HG03066 (cell line): ENCODE measurements around the gene QKI.
A peak's percentile ranks its signal among the peaks of the same experiment; 100 is the strongest.
"Not testable (repeated sequence)": the region's sequence is repeated elsewhere in the genome, so short reads cannot be mapped to it uniquely, and the experiment has no call there.

Experiments
- ATAC-seq: cut with Tn5 transposase; IDR thresholded peaks from one replicate; pipeline ENCODE4 v1.9.1; 2021; ENCODE audit warnings: low read depth; ENCODE audit not compliant: unreplicated experiment

The QKI gene

DNA sequence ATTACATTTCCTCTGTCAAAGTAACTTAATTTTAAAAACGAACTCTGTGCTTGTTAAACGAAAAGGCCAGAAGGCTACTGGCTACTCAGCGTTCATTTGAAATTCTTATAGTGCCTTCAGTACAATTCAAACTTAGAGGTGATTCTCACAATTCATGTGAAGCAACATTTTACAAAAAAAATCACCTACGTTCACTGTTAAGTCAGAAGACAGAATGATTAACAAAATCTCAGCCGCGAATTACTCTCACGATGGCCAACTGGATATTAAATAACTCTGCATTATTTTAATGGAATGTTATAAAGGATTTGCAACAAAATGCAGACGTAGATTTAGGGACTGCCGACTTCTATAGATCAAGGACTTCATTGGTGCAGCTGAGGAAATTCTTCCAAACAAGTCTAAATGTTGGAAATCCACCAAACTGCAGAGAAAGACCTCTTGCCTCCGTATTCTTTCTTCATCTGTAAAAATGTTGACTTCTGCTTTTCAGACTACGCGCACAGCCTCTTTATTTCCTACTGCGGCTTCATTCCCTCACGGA, 1.6 kb upstream of the QKI start:
- ATAC-seq, result no peak

DNA sequence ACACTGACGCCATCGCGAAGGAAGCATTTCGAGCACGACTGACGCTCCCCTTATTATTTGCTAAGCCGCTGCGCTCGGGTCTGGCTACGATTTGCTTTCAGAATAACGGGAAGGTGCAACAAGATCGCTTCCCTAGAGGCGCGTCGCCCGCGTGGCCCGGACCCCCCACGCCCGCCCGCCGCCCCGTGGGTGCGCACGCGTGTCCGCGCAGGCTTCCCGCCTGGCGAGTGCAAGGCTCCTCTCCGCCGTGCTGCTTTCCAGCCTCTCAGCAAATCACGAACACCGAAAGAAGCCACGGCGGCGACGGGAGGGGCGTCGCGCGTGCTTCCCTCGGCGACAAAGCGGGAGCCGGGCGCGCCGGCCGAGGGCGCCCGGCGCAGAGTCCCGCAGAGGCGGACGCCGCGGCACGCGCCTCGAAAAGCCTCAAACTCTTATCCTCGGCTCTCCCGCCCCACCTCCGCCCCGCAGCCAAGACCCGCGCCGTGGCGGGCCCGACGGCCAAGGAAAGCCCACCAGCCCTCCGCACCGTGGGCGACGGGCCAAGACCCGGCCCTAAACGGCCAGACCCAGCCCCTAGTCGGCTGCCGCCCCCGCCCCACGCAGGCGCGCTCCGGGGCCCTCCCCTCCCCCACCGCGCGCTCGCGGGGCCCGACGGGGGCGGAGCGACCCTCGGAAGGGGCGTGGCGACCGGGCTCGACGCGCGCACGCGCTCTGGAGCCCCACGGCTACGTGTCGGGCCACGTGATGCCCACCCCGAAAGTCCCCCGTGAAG, 987 bp upstream of the QKI start:
- peak; percentile 42 for ATAC-seq

DNA sequence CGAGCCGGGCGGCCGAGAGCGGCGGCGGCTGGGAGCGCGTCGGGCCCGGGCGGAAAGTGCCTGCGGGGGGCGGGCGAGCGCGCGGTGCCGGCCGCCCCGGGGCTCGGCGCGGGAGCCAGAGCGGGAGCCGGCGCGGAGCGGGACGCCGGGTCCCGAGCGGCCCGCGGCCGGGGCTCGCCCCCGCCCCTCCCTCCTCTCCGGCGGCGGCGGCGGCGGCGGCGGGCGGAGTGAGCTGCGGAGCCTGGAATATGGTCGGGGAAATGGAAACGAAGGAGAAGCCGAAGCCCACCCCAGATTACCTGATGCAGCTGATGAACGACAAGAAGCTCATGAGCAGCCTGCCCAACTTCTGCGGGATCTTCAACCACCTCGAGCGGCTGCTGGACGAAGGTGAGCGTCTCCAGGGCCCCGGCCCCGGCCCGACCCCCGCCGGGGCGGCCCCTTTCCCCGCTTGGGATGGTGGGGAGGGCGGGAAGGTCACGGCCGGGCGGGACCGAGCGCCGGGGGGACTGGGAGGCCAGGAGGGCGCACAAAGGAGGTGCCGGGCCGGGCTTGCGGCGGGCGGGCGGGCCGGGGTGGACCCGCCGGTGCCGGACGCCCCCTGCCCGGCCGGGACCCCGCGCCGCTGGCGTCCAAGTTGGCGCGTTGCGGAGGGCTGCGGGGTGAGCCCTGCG, 565 bp downstream of the QKI start:
- peak; percentile 8 for ATAC-seq

DNA sequence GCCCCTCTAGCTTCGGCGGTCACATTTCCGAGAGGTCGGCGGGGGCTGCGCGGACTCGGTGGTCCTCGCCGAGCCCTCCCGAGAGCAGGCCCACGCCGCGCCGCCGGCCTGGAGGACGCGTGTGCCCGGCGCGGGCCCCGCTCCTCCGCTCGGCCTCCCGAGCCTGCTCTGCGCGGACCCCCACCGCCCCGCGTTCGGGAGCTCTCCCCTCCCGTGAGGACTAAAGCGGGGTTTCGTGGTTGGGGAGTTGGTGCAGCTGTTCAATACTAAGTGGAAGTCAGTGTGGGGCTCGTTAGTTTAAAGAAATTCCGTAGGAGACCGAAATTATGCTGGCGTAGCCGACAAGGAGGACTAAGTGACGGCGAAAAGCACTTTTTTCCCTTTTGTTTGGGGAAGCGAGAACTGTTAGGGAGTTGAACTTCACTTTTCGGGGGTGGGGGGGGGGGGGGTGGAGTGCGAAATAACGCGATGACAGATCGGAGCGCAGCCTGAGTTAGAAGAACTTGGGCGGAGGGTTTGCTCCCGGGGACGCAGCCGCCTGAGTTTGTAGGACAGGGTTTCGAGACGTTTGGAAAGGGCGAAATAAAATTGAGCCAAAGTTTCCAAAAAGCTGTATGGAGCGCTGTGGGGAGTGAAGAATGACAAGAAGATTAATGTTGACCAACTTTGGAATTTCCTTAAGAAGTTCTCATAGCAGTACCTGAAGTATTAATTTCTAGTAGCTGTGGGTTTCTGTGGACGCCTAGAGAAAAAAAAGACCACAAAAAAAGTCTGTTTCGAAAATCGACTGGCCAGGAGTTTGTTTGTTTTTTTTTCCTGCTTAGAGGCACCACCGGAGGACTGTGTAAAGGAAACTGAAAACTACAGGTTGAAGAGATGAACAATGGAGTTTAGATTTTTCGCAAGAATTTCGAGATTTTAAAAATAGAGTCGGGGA, 1.4 kb downstream of the QKI start:
- no peak for ATAC-seq

DNA sequence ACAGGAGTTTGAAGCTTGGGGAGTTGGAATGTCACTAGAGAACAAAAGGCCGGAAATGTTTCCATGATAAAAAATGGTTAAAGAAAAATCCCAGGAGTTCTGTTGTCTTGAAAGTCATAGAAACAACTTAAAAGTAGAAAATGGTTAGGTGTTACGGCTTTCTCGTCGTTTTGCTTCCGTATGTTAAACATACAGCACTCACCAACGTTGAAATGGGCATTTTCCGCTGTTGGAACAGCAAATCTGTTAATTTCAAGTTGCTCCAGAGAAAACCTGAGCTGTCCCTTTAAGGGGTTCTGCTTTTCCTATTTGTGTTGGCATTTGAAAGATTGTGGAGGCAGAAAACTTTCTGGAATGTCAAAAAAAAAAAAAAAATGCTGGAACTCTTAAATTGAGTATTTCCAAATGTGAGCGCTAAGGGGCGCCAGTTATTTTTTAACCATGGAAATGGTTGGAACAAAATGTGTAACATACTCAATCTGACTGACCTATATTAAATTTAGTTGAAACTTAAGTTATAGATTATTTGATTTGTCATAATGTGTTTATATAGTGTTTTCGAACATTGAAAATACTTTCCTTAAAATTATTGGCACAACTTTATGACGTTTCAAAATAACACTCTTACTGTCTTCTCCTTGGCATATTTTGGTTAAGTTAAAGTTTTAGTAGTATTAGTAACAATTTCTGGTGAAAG, 2.2 kb downstream of the QKI start:
- no peak for ATAC-seq

DNA sequence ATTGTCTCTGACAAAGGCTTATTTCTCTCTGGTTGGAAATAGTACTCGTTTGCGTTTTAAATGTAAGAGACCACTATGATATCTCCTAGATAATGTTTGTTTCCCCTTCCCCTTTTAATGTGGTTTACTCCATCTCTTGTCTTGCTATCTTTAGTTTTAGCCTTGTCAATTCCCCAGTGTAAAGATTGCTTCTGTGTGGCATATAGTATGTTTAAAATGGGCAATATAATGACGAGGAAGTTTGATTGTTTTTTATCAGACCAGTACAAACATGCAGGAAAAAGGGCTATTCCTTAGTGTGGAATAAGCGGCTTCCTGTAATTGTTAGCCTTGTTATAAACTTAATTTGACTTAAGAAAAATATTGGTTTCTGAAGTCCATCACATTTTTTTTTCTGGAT, 3.1 kb downstream of the QKI start:
- ATAC-seq, result no peak

DNA sequence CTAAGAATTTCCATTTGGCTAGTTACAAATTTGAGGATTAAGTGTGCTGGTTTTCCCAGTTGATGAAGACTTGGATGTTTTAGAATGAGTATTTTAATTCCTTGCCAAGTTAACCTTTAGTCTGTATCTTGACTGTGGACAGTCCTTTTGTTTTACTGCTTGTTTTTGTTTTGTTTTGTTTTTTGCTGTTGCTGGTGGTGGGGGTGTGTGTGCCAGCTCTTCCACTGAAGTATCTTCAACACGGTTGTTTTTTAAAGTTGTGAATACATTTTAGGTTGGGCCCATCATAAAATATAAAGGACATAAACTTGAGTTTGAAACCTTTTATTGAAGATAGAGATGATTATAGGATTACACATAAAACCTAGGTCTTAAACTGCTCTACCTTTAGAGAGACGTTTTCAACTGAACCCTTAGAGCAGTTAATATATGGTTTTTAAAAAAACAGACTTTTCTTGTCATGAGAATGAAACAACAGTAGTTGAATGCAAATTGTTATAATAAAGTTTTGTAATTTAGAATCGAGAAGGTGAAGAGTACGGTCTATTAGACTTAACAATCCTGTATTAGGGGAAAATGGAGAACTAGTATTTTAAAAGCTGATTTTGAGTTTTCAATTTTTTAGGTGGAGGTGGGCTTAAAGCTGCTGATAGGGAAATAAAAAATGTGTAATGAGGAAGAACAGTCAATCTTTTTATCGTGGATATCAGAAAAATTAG, 4.0 kb downstream of the QKI start:
- no peak for ATAC-seq

DNA sequence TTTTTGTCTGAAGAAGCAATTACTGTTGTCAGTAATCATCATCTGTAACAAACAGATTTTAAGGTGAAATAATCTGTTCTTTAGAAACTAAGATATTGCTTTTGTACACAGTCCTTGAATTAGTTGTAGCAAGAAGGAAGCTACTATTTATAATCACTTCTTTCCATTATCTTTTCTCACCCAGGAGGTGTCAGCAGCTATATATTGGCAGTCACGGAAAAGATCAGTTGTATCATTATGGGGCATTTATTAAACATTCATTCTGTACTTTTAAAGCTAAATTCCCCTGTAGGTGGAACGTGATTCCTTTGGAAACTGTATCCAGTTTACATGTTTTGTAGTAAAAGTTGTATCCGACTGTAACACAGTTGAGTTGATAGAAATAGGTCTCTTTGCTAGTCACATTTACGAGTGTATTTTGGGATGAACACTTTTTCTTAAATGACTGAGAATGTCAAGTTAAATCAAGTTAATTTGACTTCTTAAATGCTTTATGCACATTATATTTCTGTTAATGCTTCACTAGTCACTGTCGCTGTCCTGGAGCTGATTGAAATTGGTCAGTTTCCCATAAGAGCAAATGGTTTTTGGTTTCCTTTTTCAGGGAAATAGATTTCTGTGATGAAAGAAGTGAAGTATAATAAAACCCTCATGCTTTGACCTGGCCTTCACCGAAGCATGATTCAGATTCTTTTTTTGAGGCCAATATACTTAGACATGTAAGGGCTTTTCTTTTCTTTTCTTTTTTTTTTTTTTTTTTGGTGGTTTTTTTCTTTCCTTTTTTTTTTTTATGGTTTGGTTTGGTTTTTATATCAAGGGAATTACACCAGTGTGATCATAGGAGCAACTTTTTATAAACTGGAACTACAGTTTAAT, 5.1 kb downstream of the QKI start:
- ATAC-seq, result no peak

DNA sequence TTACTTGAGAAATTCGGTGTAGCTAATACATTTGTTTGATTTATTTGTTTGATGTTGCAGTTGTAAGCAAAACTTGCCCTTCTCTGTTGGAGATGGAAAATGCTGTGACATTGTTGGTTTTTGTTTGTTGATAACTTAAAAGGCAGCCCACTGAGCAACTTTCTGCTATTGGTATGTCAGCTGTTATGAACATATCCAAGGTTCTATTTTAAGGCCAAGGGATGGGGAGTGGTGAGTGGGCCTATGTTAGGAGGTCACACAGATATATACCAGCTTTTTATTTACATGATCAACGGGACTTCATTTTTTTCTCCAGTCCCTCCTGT, 5.7 kb downstream of the QKI start:
- ATAC-seq, result no peak

DNA sequence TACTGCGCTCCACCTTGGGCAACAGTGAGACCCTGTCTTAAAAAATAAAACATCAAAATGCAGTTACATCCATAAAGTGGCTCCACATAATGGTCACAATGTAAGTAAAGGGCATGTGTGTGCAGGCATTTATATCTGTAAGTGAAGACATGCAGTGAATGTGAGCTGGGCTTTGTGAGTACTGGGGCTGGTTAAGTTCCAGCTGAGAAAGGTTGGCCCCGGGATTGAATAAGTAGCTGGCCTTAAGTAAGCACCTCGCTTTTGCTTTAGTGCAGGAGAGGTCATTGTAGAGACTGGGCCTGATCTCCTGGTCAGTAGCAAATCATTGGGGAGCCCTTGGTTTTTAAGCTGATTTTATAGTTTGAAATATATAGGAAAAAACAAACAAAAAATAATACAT, 8.0 kb downstream of the QKI start:
- ATAC-seq, result no peak

DNA sequence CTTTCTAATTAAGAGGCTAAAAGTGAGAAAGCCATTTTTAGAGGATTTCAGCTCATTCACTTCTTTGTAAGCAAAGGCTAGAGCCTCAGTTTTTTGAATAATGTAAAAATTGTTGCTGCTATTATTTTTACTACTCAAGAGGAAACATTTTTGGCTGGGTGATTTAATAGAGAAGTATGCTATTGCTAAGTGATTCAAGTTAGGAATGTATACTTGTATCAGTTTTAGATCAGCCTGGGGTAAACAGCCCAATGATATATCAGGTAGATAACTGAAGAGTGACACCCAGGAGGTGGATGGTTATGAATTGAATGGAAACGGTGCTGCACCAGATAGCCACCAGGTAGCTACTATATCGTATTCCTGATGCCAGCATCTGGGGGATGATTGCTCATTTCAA, 9.2 kb downstream of the QKI start:
- ATAC-seq, result no peak

DNA sequence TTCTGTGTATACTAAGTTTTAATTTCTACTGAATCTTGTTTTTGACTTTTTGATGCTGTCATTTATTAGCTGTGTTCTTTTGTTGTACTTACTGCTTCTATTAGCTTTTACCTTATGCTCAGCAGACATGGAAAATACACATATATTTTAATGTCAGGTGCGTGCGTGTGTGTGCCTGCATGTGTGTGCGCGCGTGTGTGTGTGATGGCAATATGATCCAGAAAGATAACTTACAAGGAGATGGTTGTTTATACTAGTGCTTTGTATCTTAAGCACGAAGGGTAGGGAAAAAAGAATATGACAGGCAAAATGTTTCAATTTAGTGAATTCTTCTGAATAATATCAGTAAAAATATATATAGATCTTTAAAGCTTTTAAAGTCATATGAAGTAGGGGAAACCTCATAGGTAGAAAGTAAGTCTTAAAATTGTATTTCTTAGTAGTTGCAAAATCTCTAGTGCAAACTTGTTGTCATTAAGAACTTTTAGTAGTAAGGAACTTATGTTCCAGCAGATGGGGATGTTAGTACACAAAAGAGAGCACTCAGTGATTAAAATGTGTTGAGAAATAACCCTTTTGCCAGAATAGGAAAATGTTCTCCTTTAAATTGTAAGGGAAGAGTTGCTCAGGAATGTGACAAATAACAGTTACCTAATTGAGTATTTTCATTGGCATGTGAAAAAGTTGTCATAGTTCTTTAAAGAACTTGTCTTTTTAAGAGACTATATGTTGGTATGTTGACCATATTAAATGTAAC, 13.2 kb downstream of the QKI start:
- no peak for ATAC-seq

DNA sequence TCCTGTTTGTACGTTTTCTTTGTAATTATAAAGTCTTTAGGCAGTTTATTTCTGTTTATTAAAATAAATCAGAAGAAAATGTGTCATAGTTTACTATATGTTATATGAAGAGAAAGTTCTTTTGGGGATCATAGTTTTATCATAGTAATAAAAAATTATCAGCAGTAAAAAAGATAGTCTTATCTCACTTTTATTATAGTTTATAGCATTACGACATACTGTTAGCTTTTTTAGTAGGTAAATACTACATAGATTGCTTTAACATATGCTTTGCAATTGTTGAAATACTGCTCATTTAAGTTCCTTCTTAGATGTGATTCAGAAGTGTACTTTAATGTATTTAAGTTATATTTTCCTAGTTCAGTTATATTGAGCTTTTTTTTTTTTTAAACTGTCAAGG, 13.9 kb downstream of the QKI start:
- no peak for ATAC-seq

DNA sequence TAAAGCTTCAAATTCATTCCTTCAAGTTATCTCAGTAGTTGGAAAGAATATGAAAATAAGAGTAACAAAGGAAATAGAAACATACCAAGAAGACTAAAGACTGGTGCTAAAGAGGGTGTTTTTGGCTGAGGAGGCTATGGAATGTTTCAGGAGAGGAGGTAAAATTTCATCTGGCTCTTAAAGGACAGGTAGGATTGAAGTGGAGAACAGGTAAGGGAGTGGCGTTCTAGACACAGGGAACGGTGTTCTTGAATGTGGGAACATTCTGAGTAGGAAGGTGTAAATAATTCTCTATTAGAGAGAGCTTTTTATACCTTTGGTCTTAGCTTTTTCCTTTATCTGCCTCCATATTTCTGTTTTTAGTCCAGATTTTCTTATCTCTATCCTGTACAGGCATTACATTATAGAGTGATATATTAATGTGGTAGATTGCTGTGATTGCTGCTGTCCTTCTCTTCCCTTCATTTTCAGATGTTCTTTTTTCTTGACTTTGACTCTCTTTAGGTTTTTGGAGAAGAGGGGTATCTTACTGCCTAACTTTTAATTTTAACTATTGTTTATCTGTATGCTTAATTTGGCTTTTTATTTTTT, 15.4 kb downstream of the QKI start:
- no peak for ATAC-seq

DNA sequence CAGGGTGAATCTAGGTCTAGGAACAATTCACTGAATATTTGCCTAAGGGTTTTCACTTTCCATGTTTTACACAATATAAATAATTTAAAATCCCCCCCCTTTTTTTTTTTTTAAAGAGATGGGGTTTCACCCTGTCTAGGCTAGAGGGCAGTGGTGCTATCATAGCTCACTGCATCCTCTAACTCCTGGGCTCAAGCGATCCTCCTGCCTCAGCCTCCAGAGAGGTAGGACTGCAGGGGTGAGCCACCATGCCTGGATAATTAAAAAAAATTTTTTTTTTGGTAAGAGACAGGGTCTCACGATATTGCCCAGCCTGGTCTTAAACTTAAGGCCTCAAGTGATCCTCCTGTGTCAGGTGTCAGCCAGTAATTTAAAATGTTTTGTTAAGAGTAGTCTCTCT, 17.8 kb downstream of the QKI start:
- no peak for ATAC-seq

DNA sequence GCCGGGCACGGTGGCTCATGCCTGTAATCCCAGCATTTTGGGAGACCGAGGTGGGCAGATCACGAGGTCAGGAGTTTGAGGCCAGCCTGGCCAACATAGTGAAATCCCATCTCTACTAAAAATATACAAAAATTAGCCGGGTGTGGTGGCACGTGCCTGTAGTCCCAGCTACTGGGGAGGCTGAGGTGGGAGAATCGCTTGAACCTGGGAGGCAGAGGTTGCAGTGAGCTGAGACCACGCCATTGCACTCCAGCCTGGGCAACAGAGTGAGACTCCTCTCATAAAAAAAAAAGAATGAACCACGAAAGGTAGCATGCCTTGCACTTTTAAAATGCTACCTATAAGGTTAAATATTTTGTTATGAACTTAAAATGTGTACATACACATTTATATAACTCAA, 19.0 kb downstream of the QKI start:
- not testable (repeated sequence) for ATAC-seq

DNA sequence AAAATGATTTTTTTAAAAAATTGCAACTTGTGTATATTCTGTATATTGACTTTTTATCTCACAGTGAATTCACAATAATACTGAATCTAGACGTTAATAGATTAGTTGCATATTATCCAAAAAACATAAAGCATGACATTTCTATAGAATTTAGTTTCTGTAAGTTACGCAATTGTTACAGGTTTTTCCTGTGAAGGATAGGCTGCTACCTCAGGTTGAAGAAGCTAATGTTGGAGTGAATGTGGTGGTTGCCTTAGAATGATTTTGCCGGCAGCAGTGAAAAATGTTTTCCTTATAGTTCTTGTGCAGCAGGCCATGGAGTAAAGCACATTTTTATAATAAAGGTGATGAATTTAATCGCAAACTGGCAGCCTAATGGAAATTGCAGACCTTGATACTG, 20.5 kb downstream of the QKI start:
- ATAC-seq, result no peak

DNA sequence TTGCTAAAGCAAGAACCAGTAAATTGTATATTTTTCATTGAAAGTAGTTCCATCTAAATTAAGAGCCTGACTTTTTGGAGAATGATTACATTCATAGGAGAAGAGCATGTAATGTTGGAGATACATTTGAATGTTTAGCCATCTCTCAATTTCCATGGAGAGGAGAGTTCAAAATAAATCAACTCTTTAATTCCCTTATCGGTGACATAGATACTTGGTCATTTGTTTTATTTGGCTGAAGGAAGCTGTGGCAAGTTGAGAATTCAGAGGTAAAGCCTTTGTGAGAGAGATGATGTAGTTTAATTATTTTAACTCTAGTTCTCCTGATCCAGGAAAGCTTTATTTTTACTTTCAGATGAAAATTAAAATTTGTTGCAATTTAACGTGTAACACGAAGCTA, 22.3 kb downstream of the QKI start:
- ATAC-seq, result no peak
